IMR-90 (cell line): ENCODE measurements around the gene TTC39C. TPM values are rescaled to one million over a fixed set of nuclear protein-coding genes. Genes with fewer than 3 reads are reported as not detected.

Experiments used
- ATAC-seq: fragments of 200-7000 bp; cut with Tn5 transposase; 2 replicates; pipeline ENCODE4 v1.9.1; 2020; ENCODE audit warnings: low read depth, mild to moderate bottlenecking, moderate library complexity
- BruUV-seq: library from RNA; stranded (reverse); fragments of 400-500 nt; replicated peaks from 2 replicates; lab custom pipeline; 2021; lab: Mats Ljungman, UMichigan
- CTCF ChIA-PET: fragments of 300-600 bp; formaldehyde crosslinking; extraction: SDS; loops from one replicate; lab custom pipeline; 2021; ENCODE audit warnings: antibody characterized with exemption; lab: Yijun Ruan, JAX
- POLR2A ChIA-PET: fragments of 300-600 bp; sonication (Branson Sonifier 250); formaldehyde crosslinking; loops from one replicate; lab custom pipeline; 2022; ENCODE audit warnings: antibody characterized with exemption; ENCODE audit not compliant: unreplicated experiment; lab: Charles Lee
- DNase-seq: peaks from one replicate; pipeline ENCODE4 v3.0.0; 2013
- H2AFZ ChIP-seq: replicated peaks from 2 replicates; pipeline ENCODE3; 2013; ENCODE audit warnings: low read length, mild to moderate bottlenecking; ENCODE audit not compliant: poor library complexity
- H2AK5ac ChIP-seq: 2 replicates; pipeline ENCODE4 v1.6.1; 2013; ENCODE audit warnings: low read depth, low read length, inconsistent platforms
- H2AK9ac ChIP-seq: replicated peaks from 2 replicates; pipeline ENCODE3; 2013; ENCODE audit warnings: mild to moderate bottlenecking, low read depth, low read length, moderate library complexity; ENCODE audit not compliant: poor library complexity
- H2BK120ac ChIP-seq: 2 replicates; pipeline ENCODE4 v1.6.1; 2013; ENCODE audit warnings: low read depth, low read length, inconsistent platforms
- H2BK15ac ChIP-seq: 3 replicates; pipeline ENCODE4 v1.6.1; 2013; ENCODE audit warnings: low read depth, low read length, inconsistent platforms
- H2BK20ac ChIP-seq: 2 replicates; pipeline ENCODE4 v1.6.1; 2013; ENCODE audit warnings: low read depth, mild to moderate bottlenecking, inconsistent platforms, low read length, moderate library complexity
- H2BK5ac ChIP-seq: 2 replicates; pipeline ENCODE4 v1.6.1; 2013; ENCODE audit warnings: mild to moderate bottlenecking, low read depth, low read length, inconsistent platforms; ENCODE audit not compliant: poor library complexity, severe bottlenecking
- H3K14ac ChIP-seq: replicated peaks from 2 replicates; pipeline ENCODE4 v1.6.1; 2013; ENCODE audit warnings: low read depth, low read length, inconsistent platforms
- H3K18ac ChIP-seq: 2 replicates; pipeline ENCODE4 v1.6.1; 2013; ENCODE audit warnings: low read depth, low read length, control low read depth
- H3K23ac ChIP-seq: 2 replicates; pipeline ENCODE4 v1.6.1; 2013; ENCODE audit warnings: low read depth, low read length, inconsistent platforms
- H3K27ac ChIP-seq: 2 replicates; pipeline ENCODE4 v1.5.1; 2013; ENCODE audit warnings: mild to moderate bottlenecking, control low read depth, low read length; ENCODE audit not compliant: insufficient read depth
- H3K27me3 ChIP-seq: 2 replicates; pipeline ENCODE4 v1.6.1; 2013; ENCODE audit warnings: low read length; ENCODE audit not compliant: control insufficient read depth, insufficient read depth
- H3K36me3 ChIP-seq: 2 replicates; pipeline ENCODE4 v1.6.1; 2013; ENCODE audit warnings: low read length, mixed read lengths; ENCODE audit not compliant: control insufficient read depth, insufficient read depth
- H3K4ac ChIP-seq: 2 replicates; pipeline ENCODE4 v1.6.1; 2013; ENCODE audit warnings: low read depth, low read length, inconsistent platforms
- H3K4me1 ChIP-seq: 2 replicates; pipeline ENCODE4 v1.6.1; 2013; ENCODE audit warnings: low read length, mixed read lengths; ENCODE audit not compliant: control insufficient read depth, insufficient read depth
- H3K4me2 ChIP-seq: 2 replicates; pipeline ENCODE4 v1.6.1; 2013; ENCODE audit warnings: low read depth, mild to moderate bottlenecking, control low read depth, low read length, moderate library complexity
- H3K4me3 ChIP-seq: 2 replicates; pipeline ENCODE4 v1.5.1; 2013; ENCODE audit warnings: low read depth, mild to moderate bottlenecking, control low read depth, low read length, moderate library complexity; ENCODE audit not compliant: insufficient read depth
- H3K56ac ChIP-seq: 2 replicates; pipeline ENCODE4 v1.6.1; 2013; ENCODE audit warnings: low read length, inconsistent platforms; ENCODE audit not compliant: insufficient read depth; ENCODE audit errors: extremely low read depth
- H3K79me1 ChIP-seq, 2 experiments: 2 replicates each; pipeline ENCODE4 v1.6.1; 2013; ENCODE audit warnings: low read length in 2 of 2, inconsistent platforms in 1 of 2, low read depth in 1 of 2
- H3K9ac ChIP-seq: 2 replicates; pipeline ENCODE4 v1.6.1; 2013; ENCODE audit warnings: low read depth, low read length, control low read depth
- H3K9me1 ChIP-seq: 2 replicates; pipeline ENCODE4 v1.6.1; 2013; ENCODE audit warnings: low read length, inconsistent platforms; ENCODE audit not compliant: insufficient read depth
- H3K9me3 ChIP-seq: 2 replicates; pipeline ENCODE4 v1.6.1; 2013; ENCODE audit warnings: low read length; ENCODE audit not compliant: control insufficient read depth, insufficient read depth
- H4K20me1 ChIP-seq: 2 replicates; pipeline ENCODE4 v1.6.1; 2013; ENCODE audit warnings: low read length, inconsistent platforms; ENCODE audit not compliant: insufficient read depth
- H4K5ac ChIP-seq: 2 replicates; pipeline ENCODE4 v1.6.1; 2013; ENCODE audit warnings: mild to moderate bottlenecking, low read depth, low read length, control low read depth
- H4K8ac ChIP-seq, 2 experiments: 2 replicates each; pipeline ENCODE4 v1.6.1; 2013; ENCODE audit warnings: low read depth in 2 of 2, low read length in 2 of 2, control low read depth in 1 of 2, inconsistent platforms in 1 of 2
- H4K91ac ChIP-seq: 2 replicates; pipeline ENCODE4 v1.6.1; 2013; ENCODE audit warnings: low read depth, low read length, inconsistent platforms; ENCODE audit not compliant: insufficient read depth
- CTCF ChIP-seq: conservative IDR thresholded peaks from 2 replicates; pipeline ENCODE4 v1.5.1; 2012; ENCODE audit warnings: mild to moderate bottlenecking, low read depth, low read length, improper control_type of control experiment
- MAFK ChIP-seq: IDR thresholded peaks from 2 replicates; pipeline ENCODE4 v1.6.1; 2012; ENCODE audit warnings: low read depth, low read length, improper control_type of control experiment
- WGBS, 2 experiments: methylation state at CpG; one replicate each; pipeline versions ENCODE4 v1.1.5 to v1.1.7; 2013; ENCODE audit warnings: missing lambda C conversion rate in 2 of 2; ENCODE audit not compliant: insufficient read length in 1 of 2; ENCODE audit errors: extremely low coverage in 2 of 2; 5-methylcytosine and 5-hydroxymethylcytosine counted together
- dilution Hi-C: fragments of 300-500 bp; cut with HindIII; formaldehyde crosslinking; loops from one replicate; pipeline ENCODE4 v1.14.3; 2018; ENCODE audit warnings: low sequenced_read_pairs; ENCODE audit not compliant: unreplicated experiment
- in situ Hi-C: fragments of 300-500 bp; cut with MboI; formaldehyde crosslinking; loops from 3 replicates; pipeline ENCODE4 v1.14.3; 2019; ENCODE audit warnings: low sequenced_read_pairs, inconsistent platforms, mixed read lengths
- intact Hi-C: fragments of 100-400 bp; cut with micrococcal nuclease; formaldehyde crosslinking; loops from 2 replicates; pipeline ENCODE4 v1.10.0; 2022
- polyA plus RNA-seq, 3 experiments: library from polyadenylated mRNA; depleted of rRNA; stranded (reverse); fragments of >200 nt; gene quantifications; 2 replicates each; pipeline ENCODE4 v1.2.3, GENCODE V29; 2012; ENCODE audit warnings: low replicate concordance in 1 of 3
- total RNA-seq: library from RNA; depleted of rRNA; stranded (reverse); fragments of >200 nt; gene quantifications from 2 replicates; pipeline ENCODE4 v1.2.3, GENCODE V29; 2012

Gene TTC39C
- total and polyA plus RNA-seq, 2 of the 4 experiments (the other 2 are of a cell fraction): 8.0 to 20.8 TPM

GRCh38 chr18:23970161-23971096 is 44.1 kb upstream of the TTC39C start:
- Histone ChIP-seq H2AFZ (no peak overlapping the region), H4K91ac (no peak overlapping the region), H3K14ac (no peak overlapping the region), H3K36me3 (no peaks in the 10 kb centered on the region), H3K27ac (no peak overlapping the region), H3K4me3 (no peak overlapping the region), H4K20me1 (no peaks in the 10 kb centered on the region), H3K79me1 (no peaks in the 10 kb centered on the region), H2BK15ac (no peak overlapping the region), H3K9me1 (peaks cover 4% of the 10 kb centered on the region; the same call in 1 of the 2 replicates), H3K18ac (no peak overlapping the region), H2AK5ac (no peak overlapping the region), H3K9me3 (no peaks in the 10 kb centered on the region), H4K5ac (no peak overlapping the region), H3K27me3 (peaks cover 4% of the 10 kb centered on the region), H4K8ac (no peak overlapping the region), H3K9ac (no peak overlapping the region), H2BK120ac (no peak overlapping the region), H3K4me1 (no peaks in the 10 kb centered on the region; the same call in 1 of the 2 replicates), H2BK20ac (no peak overlapping the region), H2BK5ac (no peak overlapping the region), H3K56ac (no peak overlapping the region), H3K23ac (no peak overlapping the region), H3K4me2 (no peak overlapping the region), H3K4ac (no peak overlapping the region), H2AK9ac (no peak overlapping the region)
- intact Hi-C loops: no loop called here
- in situ Hi-C loops: no loop called here
- TF ChIP-seq CTCF: no peak
- TF ChIP-seq MAFK: no peak
- ATAC-seq: no peak
- POLR2A ChIA-PET: interaction anchor here (0.6 kb wide), 1 partner anchor 10 kb away, joined by 3 read pairs; no protein-coding TSS in a partner anchor
- BruUV-seq: no TSS peak
- dilution Hi-C loops: no loop called here
- no peak for DNase-seq
- WGBS, 2 experiments: no CpG with 5 or more reads among the region's 7 CpGs
- CTCF ChIA-PET: interaction anchor here (0.6 kb wide), 1 partner anchor 29 kb away, joined by 3 read pairs; no protein-coding TSS in a partner anchor
